IMR-90 (cell line): ENCODE measurements around the gene HCFC1R1. TPM values are rescaled to one million over a fixed set of nuclear protein-coding genes. Genes with fewer than 3 reads are reported as not detected.

ENCODE experiments used
- ATAC-seq: fragments of 200-7000 bp; cut with Tn5 transposase; 2 replicates; pipeline ENCODE4 v1.9.1; 2020; ENCODE audit warnings: low read depth, mild to moderate bottlenecking, moderate library complexity
- BruUV-seq: library from RNA; stranded (reverse); fragments of 400-500 nt; replicated peaks from 2 replicates; lab custom pipeline; 2021; lab: Mats Ljungman, UMichigan
- CTCF ChIA-PET: fragments of 300-600 bp; formaldehyde crosslinking; extraction: SDS; loops from one replicate; lab custom pipeline; 2021; ENCODE audit warnings: antibody characterized with exemption; lab: Yijun Ruan, JAX
- POLR2A ChIA-PET: fragments of 300-600 bp; sonication (Branson Sonifier 250); formaldehyde crosslinking; loops from one replicate; lab custom pipeline; 2022; ENCODE audit warnings: antibody characterized with exemption; ENCODE audit not compliant: unreplicated experiment; lab: Charles Lee
- DNase-seq: peaks from one replicate; pipeline ENCODE4 v3.0.0; 2013
- H2AFZ ChIP-seq: replicated peaks from 2 replicates; pipeline ENCODE3; 2013; ENCODE audit warnings: low read length, mild to moderate bottlenecking; ENCODE audit not compliant: poor library complexity
- H2AK5ac ChIP-seq: 2 replicates; pipeline ENCODE4 v1.6.1; 2013; ENCODE audit warnings: low read depth, low read length, inconsistent platforms
- H2AK9ac ChIP-seq: replicated peaks from 2 replicates; pipeline ENCODE3; 2013; ENCODE audit warnings: mild to moderate bottlenecking, low read depth, low read length, moderate library complexity; ENCODE audit not compliant: poor library complexity
- H2BK120ac ChIP-seq: 2 replicates; pipeline ENCODE4 v1.6.1; 2013; ENCODE audit warnings: low read depth, low read length, inconsistent platforms
- H2BK15ac ChIP-seq: 3 replicates; pipeline ENCODE4 v1.6.1; 2013; ENCODE audit warnings: low read depth, low read length, inconsistent platforms
- H2BK20ac ChIP-seq: 2 replicates; pipeline ENCODE4 v1.6.1; 2013; ENCODE audit warnings: low read depth, mild to moderate bottlenecking, inconsistent platforms, low read length, moderate library complexity
- H2BK5ac ChIP-seq: 2 replicates; pipeline ENCODE4 v1.6.1; 2013; ENCODE audit warnings: mild to moderate bottlenecking, low read depth, low read length, inconsistent platforms; ENCODE audit not compliant: poor library complexity, severe bottlenecking
- H3K14ac ChIP-seq: replicated peaks from 2 replicates; pipeline ENCODE4 v1.6.1; 2013; ENCODE audit warnings: low read depth, low read length, inconsistent platforms
- H3K18ac ChIP-seq: 2 replicates; pipeline ENCODE4 v1.6.1; 2013; ENCODE audit warnings: low read depth, low read length, control low read depth
- H3K23ac ChIP-seq: 2 replicates; pipeline ENCODE4 v1.6.1; 2013; ENCODE audit warnings: low read depth, low read length, inconsistent platforms
- H3K27ac ChIP-seq: 2 replicates; pipeline ENCODE4 v1.5.1; 2013; ENCODE audit warnings: mild to moderate bottlenecking, control low read depth, low read length; ENCODE audit not compliant: insufficient read depth
- H3K27me3 ChIP-seq: 2 replicates; pipeline ENCODE4 v1.6.1; 2013; ENCODE audit warnings: low read length; ENCODE audit not compliant: control insufficient read depth, insufficient read depth
- H3K36me3 ChIP-seq: 2 replicates; pipeline ENCODE4 v1.6.1; 2013; ENCODE audit warnings: low read length, mixed read lengths; ENCODE audit not compliant: control insufficient read depth, insufficient read depth
- H3K4ac ChIP-seq: 2 replicates; pipeline ENCODE4 v1.6.1; 2013; ENCODE audit warnings: low read depth, low read length, inconsistent platforms
- H3K4me1 ChIP-seq: 2 replicates; pipeline ENCODE4 v1.6.1; 2013; ENCODE audit warnings: low read length, mixed read lengths; ENCODE audit not compliant: control insufficient read depth, insufficient read depth
- H3K4me2 ChIP-seq: 2 replicates; pipeline ENCODE4 v1.6.1; 2013; ENCODE audit warnings: low read depth, mild to moderate bottlenecking, control low read depth, low read length, moderate library complexity
- H3K4me3 ChIP-seq: 2 replicates; pipeline ENCODE4 v1.5.1; 2013; ENCODE audit warnings: low read depth, mild to moderate bottlenecking, control low read depth, low read length, moderate library complexity; ENCODE audit not compliant: insufficient read depth
- H3K56ac ChIP-seq: 2 replicates; pipeline ENCODE4 v1.6.1; 2013; ENCODE audit warnings: low read length, inconsistent platforms; ENCODE audit not compliant: insufficient read depth; ENCODE audit errors: extremely low read depth
- H3K79me1 ChIP-seq, 2 experiments: 2 replicates each; pipeline ENCODE4 v1.6.1; 2013; ENCODE audit warnings: low read length in 2 of 2, inconsistent platforms in 1 of 2, low read depth in 1 of 2
- H3K9ac ChIP-seq: 2 replicates; pipeline ENCODE4 v1.6.1; 2013; ENCODE audit warnings: low read depth, low read length, control low read depth
- H3K9me1 ChIP-seq: 2 replicates; pipeline ENCODE4 v1.6.1; 2013; ENCODE audit warnings: low read length, inconsistent platforms; ENCODE audit not compliant: insufficient read depth
- H3K9me3 ChIP-seq: 2 replicates; pipeline ENCODE4 v1.6.1; 2013; ENCODE audit warnings: low read length; ENCODE audit not compliant: control insufficient read depth, insufficient read depth
- H4K20me1 ChIP-seq: 2 replicates; pipeline ENCODE4 v1.6.1; 2013; ENCODE audit warnings: low read length, inconsistent platforms; ENCODE audit not compliant: insufficient read depth
- H4K5ac ChIP-seq: 2 replicates; pipeline ENCODE4 v1.6.1; 2013; ENCODE audit warnings: mild to moderate bottlenecking, low read depth, low read length, control low read depth
- H4K8ac ChIP-seq, 2 experiments: 2 replicates each; pipeline ENCODE4 v1.6.1; 2013; ENCODE audit warnings: low read depth in 2 of 2, low read length in 2 of 2, control low read depth in 1 of 2, inconsistent platforms in 1 of 2
- H4K91ac ChIP-seq: 2 replicates; pipeline ENCODE4 v1.6.1; 2013; ENCODE audit warnings: low read depth, low read length, inconsistent platforms; ENCODE audit not compliant: insufficient read depth
- CEBPB ChIP-seq: IDR thresholded peaks from 2 replicates; pipeline ENCODE4 v1.6.1; 2012; ENCODE audit warnings: low read depth, low read length, improper control_type of control experiment
- CHD1 ChIP-seq: IDR thresholded peaks from 2 replicates; pipeline ENCODE4 v1.6.1; 2012; ENCODE audit warnings: low read depth, low read length, improper control_type of control experiment
- MAFK ChIP-seq: IDR thresholded peaks from 2 replicates; pipeline ENCODE4 v1.6.1; 2012; ENCODE audit warnings: low read depth, low read length, improper control_type of control experiment
- MAZ ChIP-seq: IDR thresholded peaks from 2 replicates; pipeline ENCODE4 v1.6.1; 2012; ENCODE audit warnings: low read depth, mild to moderate bottlenecking, low read length, improper control_type of control experiment, moderate library complexity, borderline replicate concordance
- MXI1 ChIP-seq: IDR thresholded peaks from 2 replicates; pipeline ENCODE4 v1.6.1; 2012; ENCODE audit warnings: low read depth, mild to moderate bottlenecking, low read length, moderate library complexity, borderline replicate concordance
- NFE2L2 ChIP-seq: fragments of 150-350 bp; IDR thresholded peaks from 2 replicates; pipeline ENCODE4 v1.6.1; 2016; ENCODE audit warnings: low read depth, mild to moderate bottlenecking, low read length
- RAD21 ChIP-seq: IDR thresholded peaks from 2 replicates; pipeline ENCODE4 v1.6.1; 2012; ENCODE audit warnings: low read length, improper control_type of control experiment
- RFX5 ChIP-seq: IDR thresholded peaks from 2 replicates; pipeline ENCODE4 v1.8.0; 2012; ENCODE audit warnings: low read depth, mild to moderate bottlenecking, low read length, moderate library complexity
- SMC3 ChIP-seq: fragments of 150-350 bp; IDR thresholded peaks from 2 replicates; pipeline ENCODE4 v1.6.1; 2016; ENCODE audit warnings: low read depth, mild to moderate bottlenecking, antibody characterized with exemption, low read length, moderate library complexity
- USF2 ChIP-seq: fragments of 150-350 bp; IDR thresholded peaks from 2 replicates; pipeline ENCODE4 v1.6.1; 2017; ENCODE audit warnings: mild to moderate bottlenecking, antibody characterized with exemption, low read length, low read depth
- WGBS, 2 experiments: methylation state at CpG; one replicate each; pipeline versions ENCODE4 v1.1.5 to v1.1.7; 2013; ENCODE audit warnings: missing lambda C conversion rate in 2 of 2; ENCODE audit not compliant: insufficient read length in 1 of 2; ENCODE audit errors: extremely low coverage in 2 of 2; 5-methylcytosine and 5-hydroxymethylcytosine counted together
- dilution Hi-C: fragments of 300-500 bp; cut with HindIII; formaldehyde crosslinking; loops from one replicate; pipeline ENCODE4 v1.14.3; 2018; ENCODE audit warnings: low sequenced_read_pairs; ENCODE audit not compliant: unreplicated experiment
- in situ Hi-C: fragments of 300-500 bp; cut with MboI; formaldehyde crosslinking; loops from 3 replicates; pipeline ENCODE4 v1.14.3; 2019; ENCODE audit warnings: low sequenced_read_pairs, inconsistent platforms, mixed read lengths
- intact Hi-C: fragments of 100-400 bp; cut with micrococcal nuclease; formaldehyde crosslinking; loops from 2 replicates; pipeline ENCODE4 v1.10.0; 2022
- polyA plus RNA-seq, 3 experiments: library from polyadenylated mRNA; depleted of rRNA; stranded (reverse); fragments of >200 nt; gene quantifications; 2 replicates each; pipeline ENCODE4 v1.2.3, GENCODE V29; 2012; ENCODE audit warnings: low replicate concordance in 1 of 3
- total RNA-seq: library from RNA; depleted of rRNA; stranded (reverse); fragments of >200 nt; gene quantifications from 2 replicates; pipeline ENCODE4 v1.2.3, GENCODE V29; 2012
- TF ChIP-seq, protein P1 (sequence below): conservative IDR thresholded peaks from 2 replicates; pipeline ENCODE4 v1.5.1; 2012; ENCODE audit warnings: mild to moderate bottlenecking, low read depth, low read length, improper control_type of control experiment

Gene HCFC1R1
- total and polyA plus RNA-seq, 2 of the 4 experiments (the other 2 are of a cell fraction) = 7.2 to 57.9 TPM

- dilution Hi-C loops (no loop called here), intact Hi-C loops (no loop called here), in situ Hi-C loops (no loop called here)
- Histone ChIP-seq H3K27me3 (peaks cover 53% of the 10 kb centered on the region), H3K56ac (no peak overlapping the region), H3K4me2 (no peak overlapping the region), H4K5ac (no peak overlapping the region), H2BK5ac (no peak overlapping the region), H3K4me1 (no peaks in the 10 kb centered on the region), H3K23ac (no peak overlapping the region), H4K91ac (no peak overlapping the region), H3K4me3 (no peak overlapping the region), H3K14ac (no peak overlapping the region), H3K36me3 (no peaks in the 10 kb centered on the region), H3K9ac (no peak overlapping the region), H2BK15ac (no peak overlapping the region), H2AK5ac (no peak overlapping the region), H4K20me1 (no peaks in the 10 kb centered on the region), H3K9me3 (no peaks in the 10 kb centered on the region), H2BK120ac (no peak overlapping the region), H3K4ac (no peak overlapping the region), H3K18ac (no peak overlapping the region), H4K8ac (no peak overlapping the region), H2BK20ac (no peak overlapping the region), H3K9me1 (no peaks in the 10 kb centered on the region), H3K79me1 (no peaks in the 10 kb centered on the region), H2AFZ (no peak overlapping the region), H3K27ac (no peak overlapping the region), H2AK9ac (no peak overlapping the region)
- ATAC-seq (no peak), DNase-seq (no peak)
- CTCF ChIA-PET = interaction anchor here (1.3 kb wide), 1 partner anchor 31 kb away, joined by 6 read pairs; no protein-coding TSS in a partner anchor
- TF ChIP-seq SMC3 = no peak
- TF ChIP-seq CEBPB = no peak
- TF ChIP-seq, protein P1, sequence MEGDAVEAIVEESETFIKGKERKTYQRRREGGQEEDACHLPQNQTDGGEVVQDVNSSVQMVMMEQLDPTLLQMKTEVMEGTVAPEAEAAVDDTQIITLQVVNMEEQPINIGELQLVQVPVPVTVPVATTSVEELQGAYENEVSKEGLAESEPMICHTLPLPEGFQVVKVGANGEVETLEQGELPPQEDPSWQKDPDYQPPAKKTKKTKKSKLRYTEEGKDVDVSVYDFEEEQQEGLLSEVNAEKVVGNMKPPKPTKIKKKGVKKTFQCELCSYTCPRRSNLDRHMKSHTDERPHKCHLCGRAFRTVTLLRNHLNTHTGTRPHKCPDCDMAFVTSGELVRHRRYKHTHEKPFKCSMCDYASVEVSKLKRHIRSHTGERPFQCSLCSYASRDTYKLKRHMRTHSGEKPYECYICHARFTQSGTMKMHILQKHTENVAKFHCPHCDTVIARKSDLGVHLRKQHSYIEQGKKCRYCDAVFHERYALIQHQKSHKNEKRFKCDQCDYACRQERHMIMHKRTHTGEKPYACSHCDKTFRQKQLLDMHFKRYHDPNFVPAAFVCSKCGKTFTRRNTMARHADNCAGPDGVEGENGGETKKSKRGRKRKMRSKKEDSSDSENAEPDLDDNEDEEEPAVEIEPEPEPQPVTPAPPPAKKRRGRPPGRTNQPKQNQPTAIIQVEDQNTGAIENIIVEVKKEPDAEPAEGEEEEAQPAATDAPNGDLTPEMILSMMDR = no peak
- no peak for TF ChIP-seq NFE2L2
- no peak for TF ChIP-seq CHD1
- no peak for TF ChIP-seq MAFK
- no peak for TF ChIP-seq MXI1
- TF ChIP-seq RAD21 = no peak
- no peak for TF ChIP-seq USF2
- no peak for TF ChIP-seq MAZ
- TF ChIP-seq RFX5 = no peak
- 80% methylated on average over 1 of the region's 4 CpGs; no CpG with 5 or more reads in 1 of the 2 experiments for WGBS, 2 experiments
- POLR2A ChIA-PET = no interaction called here
- no TSS peak for BruUV-seq
Measured at GRCh38 chr16:3000540-3000939, 23.2 kb downstream of the HCFC1R1 start.
